SK-N-SH treated with all-trans-retinoic acid at 6 μM for 48 hours (cell line): ENCODE measurements around the gene EIF4ENIF1.

Experiments used
- RARB ChIP-seq: fragments of 250-450 bp; sonication (Bioruptor Pico); IDR thresholded peaks from 2 replicates; pipeline ENCODE4 v1.8.0; 2021; ENCODE audit warnings: mild to moderate bottlenecking, moderate library complexity
- SNAI2 ChIP-seq: fragments of 250-450 bp; sonication (Bioruptor Pico); IDR thresholded peaks from 2 replicates; pipeline ENCODE4 v1.5.0; 2020; ENCODE audit warnings: mild to moderate bottlenecking, moderate library complexity
- ZC3H10 ChIP-seq: fragments of 250-450 bp; sonication (Bioruptor Pico); IDR thresholded peaks from 2 replicates; pipeline ENCODE4 v1.5.1; 2021; ENCODE audit warnings: mild to moderate bottlenecking, moderate library complexity
- ZNF565 ChIP-seq: fragments of 450-650 bp; formaldehyde crosslinking; conservative IDR thresholded peaks from 2 replicates; pipeline ENCODE4 v1.5.0; 2020; ENCODE audit warnings: low read depth, mild to moderate bottlenecking, moderate library complexity
- ZNF8 ChIP-seq: fragments of 450-650 bp; formaldehyde crosslinking; IDR thresholded peaks from 2 replicates; pipeline ENCODE4 v1.5.0; 2020; ENCODE audit warnings: mild to moderate bottlenecking, moderate library complexity
- TF ChIP-seq, protein P1 (sequence below): fragments of 250-450 bp; sonication (Bioruptor Pico); IDR thresholded peaks from 2 replicates; pipeline ENCODE4 v1.5.1; 2021; ENCODE audit warnings: mild to moderate bottlenecking, moderate library complexity
- TF ChIP-seq, protein P2 (sequence below): fragments of 250-450 bp; sonication (Bioruptor Pico); IDR thresholded peaks from 2 replicates; pipeline ENCODE4 v1.8.0; 2020; ENCODE audit warnings: mild to moderate bottlenecking, moderate library complexity, borderline replicate concordance

DNA sequence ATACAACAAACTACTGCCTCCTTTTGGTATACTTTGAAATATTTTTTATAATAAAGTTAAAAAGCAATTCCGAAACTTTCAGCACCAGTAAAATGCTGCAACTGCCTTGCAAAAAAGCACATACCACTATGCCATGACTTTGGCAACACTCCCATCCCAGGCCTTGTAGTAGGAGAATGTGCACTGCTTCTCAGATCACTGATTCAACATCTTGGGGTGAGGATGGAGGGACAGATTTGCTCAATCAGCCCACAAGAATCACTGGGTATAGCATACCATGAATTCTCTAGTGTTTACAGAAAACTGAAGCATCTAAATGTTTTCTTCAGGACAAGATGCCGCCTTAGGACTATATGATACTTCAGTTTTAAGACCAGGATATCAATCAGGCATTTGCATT lies 14.9 kb downstream of the EIF4ENIF1 start:
- TF ChIP-seq, protein P1, sequence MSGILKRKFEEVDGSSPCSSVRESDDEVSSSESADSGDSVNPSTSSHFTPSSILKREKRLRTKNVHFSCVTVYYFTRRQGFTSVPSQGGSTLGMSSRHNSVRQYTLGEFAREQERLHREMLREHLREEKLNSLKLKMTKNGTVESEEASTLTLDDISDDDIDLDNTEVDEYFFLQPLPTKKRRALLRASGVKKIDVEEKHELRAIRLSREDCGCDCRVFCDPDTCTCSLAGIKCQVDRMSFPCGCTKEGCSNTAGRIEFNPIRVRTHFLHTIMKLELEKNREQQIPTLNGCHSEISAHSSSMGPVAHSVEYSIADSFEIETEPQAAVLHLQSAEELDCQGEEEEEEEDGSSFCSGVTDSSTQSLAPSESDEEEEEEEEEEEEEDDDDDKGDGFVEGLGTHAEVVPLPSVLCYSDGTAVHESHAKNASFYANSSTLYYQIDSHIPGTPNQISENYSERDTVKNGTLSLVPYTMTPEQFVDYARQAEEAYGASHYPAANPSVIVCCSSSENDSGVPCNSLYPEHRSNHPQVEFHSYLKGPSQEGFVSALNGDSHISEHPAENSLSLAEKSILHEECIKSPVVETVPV (CRISPR knock-in tag), result no peak
- no peak for TF ChIP-seq SNAI2
- no peak for TF ChIP-seq RARB
- TF ChIP-seq ZNF8, result no peak
- TF ChIP-seq ZC3H10 (CRISPR knock-in tag), result no peak
- TF ChIP-seq, protein P2, sequence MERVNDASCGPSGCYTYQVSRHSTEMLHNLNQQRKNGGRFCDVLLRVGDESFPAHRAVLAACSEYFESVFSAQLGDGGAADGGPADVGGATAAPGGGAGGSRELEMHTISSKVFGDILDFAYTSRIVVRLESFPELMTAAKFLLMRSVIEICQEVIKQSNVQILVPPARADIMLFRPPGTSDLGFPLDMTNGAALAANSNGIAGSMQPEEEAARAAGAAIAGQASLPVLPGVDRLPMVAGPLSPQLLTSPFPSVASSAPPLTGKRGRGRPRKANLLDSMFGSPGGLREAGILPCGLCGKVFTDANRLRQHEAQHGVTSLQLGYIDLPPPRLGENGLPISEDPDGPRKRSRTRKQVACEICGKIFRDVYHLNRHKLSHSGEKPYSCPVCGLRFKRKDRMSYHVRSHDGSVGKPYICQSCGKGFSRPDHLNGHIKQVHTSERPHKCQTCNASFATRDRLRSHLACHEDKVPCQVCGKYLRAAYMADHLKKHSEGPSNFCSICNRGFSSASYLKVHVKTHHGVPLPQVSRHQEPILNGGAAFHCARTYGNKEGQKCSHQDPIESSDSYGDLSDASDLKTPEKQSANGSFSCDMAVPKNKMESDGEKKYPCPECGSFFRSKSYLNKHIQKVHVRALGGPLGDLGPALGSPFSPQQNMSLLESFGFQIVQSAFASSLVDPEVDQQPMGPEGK (CRISPR knock-in tag), result no peak
- no peak for TF ChIP-seq ZNF565 (CRISPR knock-in tag)
